Inflammatory macrophage treated with lipopolysaccharide for 1 hour (primary cell): ENCODE results near the gene FERMT2.

Experiments used
- DNase-seq, 2 donors: peaks; one replicate each; pipeline ENCODE4 v3.0.0-alpha.2; 2020 to 2022

Gene FERMT2

GRCh38 chr14:52950898-52951680 is at the start of gene FERMT2:
Gene FERMT2, minus strand, starts transcription at chr14:52951050. Its CDS starts 482 bp downstream, at chr14:52950568.
- DNase-seq: no peak

GRCh38 chr14:52998376-52999015 is 47.6 kb upstream of the FERMT2 start:
- no peak for DNase-seq

- DNase-seq: no peak
Measured at GRCh38 chr14:52996493-52996892, 45.6 kb upstream of the FERMT2 start.

GRCh38 chr14:52995998-52996397 is 45.1 kb upstream of the FERMT2 start:
- no peak for DNase-seq

GRCh38 chr14:52992236-52992870 is 41.5 kb upstream of the FERMT2 start:
- no peak for DNase-seq

- DNase-seq: no peak
Measured at GRCh38 chr14:52988139-52988538, 37.3 kb upstream of the FERMT2 start.

GRCh38 chr14:52987514-52987913 is 36.7 kb upstream of the FERMT2 start:
- DNase-seq: no peak

- DNase-seq: no peak
Measured at GRCh38 chr14:52987042-52987441, 36.2 kb upstream of the FERMT2 start.

GRCh38 chr14:52977798-52978197 is 26.9 kb upstream of the FERMT2 start:
- DNase-seq: no peak

GRCh38 chr14:52974406-52974805 is 23.6 kb upstream of the FERMT2 start:
- DNase-seq: no peak

GRCh38 chr14:52961060-52961639 is 10.3 kb upstream of the FERMT2 start:
- DNase-seq: peak in 1 of 2 donors; percentile 33

GRCh38 chr14:52960627-52961026 is 9.8 kb upstream of the FERMT2 start:
- DNase-seq: no peak

- DNase-seq: no peak
Measured at GRCh38 chr14:52954346-52955214, 3.7 kb upstream of the FERMT2 start.

- DNase-seq: no peak
Measured at GRCh38 chr14:52951681-52952554, 1.1 kb upstream of the FERMT2 start.

GRCh38 chr14:52950410-52950897 is 396 bp downstream of the FERMT2 start:
- no peak for DNase-seq

- DNase-seq: no peak
Measured at GRCh38 chr14:52949711-52950409, 990 bp downstream of the FERMT2 start.

GRCh38 chr14:52949249-52949648 is 1.6 kb downstream of the FERMT2 start:
- no peak for DNase-seq

GRCh38 chr14:52948836-52949235 is 2.0 kb downstream of the FERMT2 start:
- DNase-seq: no peak

GRCh38 chr14:52948039-52948438 is 2.8 kb downstream of the FERMT2 start:
- peak; percentile 31 to 58 for DNase-seq

GRCh38 chr14:52944254-52944653 is 6.6 kb downstream of the FERMT2 start:
- no peak for DNase-seq

- DNase-seq: no peak
Measured at GRCh38 chr14:52939427-52939826, 11.4 kb downstream of the FERMT2 start.
